Kasumi-1 (cell line): Measurements from ENCODE around the gene SAT1.

Source experiments
- DNase-seq, 2 experiments: peaks; one replicate each; lab custom pipeline; 2025; lab: John Stamatoyannopoulos, UW

SAT1 gene

GRCh38 chrX:23776363-23776762 lies 6.6 kb upstream of the SAT1 start:
- no peak for DNase-seq

DNA sequence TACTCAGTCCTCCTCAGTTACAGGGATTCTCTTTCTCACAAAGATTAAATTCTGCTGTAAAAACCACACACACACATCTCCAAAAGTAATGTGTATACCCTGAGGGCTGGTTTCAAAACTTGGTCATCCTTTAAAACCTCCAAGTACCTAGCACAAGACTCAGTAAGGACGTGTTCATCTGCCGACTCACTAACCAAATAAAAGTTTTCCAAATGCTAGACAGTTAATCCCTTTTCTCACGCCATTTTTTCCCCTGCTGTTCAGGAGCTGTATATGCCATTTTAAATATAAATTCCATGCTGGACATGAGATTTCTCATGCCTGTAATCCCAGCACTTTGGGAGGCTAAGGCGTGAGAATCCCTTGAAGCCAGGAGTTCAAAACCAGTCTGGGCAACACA lies 3.9 kb upstream of the SAT1 start:
- no peak for DNase-seq

DNA sequence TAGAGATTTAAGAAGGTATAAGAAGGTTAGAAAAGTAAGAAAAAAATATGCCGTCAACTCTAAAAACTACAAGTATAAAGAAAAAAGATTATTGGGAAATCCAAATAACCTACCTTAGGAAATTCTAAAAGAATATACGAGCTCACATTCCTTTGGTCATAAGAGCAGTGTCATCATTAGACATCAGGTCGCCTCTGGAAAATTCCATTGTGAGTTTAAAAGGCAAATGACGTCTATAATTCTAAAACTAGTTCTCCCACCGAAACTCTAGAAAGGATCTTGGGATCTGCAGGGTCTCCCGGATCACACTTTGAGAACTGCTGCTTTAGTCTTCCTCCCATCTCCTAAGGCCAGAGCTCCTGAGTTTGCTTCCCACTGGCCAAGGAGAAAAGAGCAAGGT lies 518 bp upstream of the SAT1 start:
- no peak for DNase-seq

DNA sequence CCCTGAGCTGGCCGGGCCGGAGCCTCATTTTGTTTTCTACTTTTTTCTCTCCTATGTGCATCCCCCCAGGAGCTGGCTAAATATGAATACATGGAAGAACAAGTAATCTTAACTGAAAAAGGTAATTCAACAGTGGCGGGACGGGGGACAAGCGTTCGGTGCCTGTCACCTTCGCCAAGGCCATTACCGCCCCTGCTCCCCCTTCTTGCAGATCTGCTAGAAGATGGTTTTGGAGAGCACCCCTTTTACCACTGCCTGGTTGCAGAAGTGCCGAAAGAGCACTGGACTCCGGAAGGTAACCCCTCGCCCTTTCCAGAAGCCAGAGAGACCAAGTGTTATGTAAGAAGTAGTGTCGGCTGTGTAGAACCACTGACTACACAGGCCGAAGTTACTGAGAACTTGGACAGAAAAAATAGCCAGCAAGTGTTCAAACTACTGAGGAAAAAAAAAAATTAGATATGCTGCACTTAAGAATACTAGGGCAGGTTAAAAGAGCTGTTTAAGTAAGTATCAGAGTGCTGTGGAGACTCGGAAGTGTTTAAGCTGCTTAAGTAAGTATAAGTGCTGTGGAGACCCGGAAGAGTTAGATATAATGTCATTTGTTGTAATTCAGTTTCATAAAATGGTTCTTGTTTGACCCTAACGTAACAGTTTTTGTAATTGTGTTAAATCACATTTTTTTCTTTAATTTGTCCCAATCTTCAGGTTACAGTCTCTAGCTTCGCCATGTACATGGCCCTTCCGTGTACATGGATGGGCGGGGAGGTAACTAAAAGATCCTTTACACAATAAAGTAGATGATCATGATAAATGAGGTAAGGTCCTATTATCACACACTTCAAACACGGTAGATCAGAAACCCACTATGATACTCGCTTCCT lies 856 bp downstream of the SAT1 start:
- DNase-seq = peak in 1 of 2 experiments; percentile 6

DNA sequence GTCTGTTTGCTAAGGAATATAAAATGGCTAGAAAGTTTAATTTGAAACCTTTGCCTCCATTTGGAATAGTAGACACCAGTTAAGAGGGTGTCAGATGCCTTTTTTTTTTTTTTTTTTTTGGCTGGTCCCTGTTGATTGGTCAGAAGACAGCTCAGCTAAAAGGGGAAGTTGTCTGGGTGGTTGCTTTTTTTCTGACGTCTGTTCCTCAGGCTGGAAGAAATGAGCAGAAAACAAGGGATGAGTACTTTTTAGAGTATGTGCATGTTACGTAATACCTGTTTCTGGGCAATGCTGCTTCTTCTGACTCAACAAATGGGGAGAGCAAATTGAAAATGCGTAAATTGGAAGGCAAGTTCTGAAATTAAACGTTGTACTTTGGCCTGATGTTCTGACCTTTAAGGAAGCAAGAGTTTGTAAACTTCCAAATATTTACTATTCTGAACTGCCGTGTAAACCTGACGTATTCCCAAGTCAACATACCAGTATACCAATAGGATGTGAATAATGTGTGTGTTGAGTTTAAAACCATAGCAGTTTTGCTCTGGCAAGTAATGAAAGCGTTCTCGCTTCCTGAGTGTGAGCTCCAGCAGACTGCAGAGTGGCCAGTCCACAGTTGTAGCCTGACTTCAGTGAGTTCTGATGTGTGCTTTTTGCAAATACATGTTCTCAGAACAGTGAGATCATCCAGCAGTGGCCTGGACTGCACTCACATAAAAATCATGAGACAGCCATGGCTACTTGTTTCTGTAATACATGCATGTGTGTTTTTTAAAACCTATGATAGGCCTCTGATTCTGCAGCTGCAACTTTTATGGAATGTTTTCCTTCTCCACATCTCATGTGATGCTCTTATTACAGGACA lies 1.7 kb downstream of the SAT1 start:
- DNase-seq = peak; percentile 63 to 72

DNA sequence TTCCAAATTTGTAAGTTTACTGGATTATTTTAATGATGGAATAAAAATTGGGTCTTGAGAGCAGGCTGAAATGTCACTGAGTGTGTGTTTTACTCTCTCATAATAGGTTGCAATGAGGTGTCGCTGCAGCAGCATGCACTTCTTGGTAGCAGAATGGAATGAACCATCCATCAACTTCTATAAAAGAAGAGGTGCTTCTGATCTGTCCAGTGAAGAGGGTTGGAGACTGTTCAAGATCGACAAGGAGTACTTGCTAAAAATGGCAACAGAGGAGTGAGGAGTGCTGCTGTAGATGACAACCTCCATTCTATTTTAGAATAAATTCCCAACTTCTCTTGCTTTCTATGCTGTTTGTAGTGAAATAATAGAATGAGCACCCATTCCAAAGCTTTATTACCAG lies 2.6 kb downstream of the SAT1 start:
- no peak for DNase-seq

GRCh38 chrX:23786268-23786815 lies 3.4 kb downstream of the SAT1 start:
- no peak for DNase-seq

GRCh38 chrX:23787745-23788118 lies 4.8 kb downstream of the SAT1 start:
- no peak for DNase-seq

DNA sequence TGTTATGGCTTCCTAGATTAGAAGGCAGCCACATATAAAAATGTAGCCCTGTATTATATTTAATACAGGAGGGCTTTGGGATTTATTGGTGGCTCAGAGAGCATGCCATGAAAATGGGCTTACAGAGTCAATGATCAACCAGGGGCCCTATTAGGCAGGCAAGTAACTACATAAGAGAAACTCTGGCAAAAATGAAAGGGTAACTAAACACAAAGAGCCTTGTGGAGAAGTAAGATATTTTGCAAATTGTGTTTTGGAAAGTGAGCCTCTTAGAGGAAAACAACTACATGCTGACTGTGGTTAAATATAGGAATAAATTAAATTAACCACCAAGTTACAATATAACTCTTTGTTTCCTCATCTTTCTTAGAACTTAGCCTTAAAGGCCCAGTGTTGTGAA lies 5.5 kb downstream of the SAT1 start:
- no peak for DNase-seq

DNA sequence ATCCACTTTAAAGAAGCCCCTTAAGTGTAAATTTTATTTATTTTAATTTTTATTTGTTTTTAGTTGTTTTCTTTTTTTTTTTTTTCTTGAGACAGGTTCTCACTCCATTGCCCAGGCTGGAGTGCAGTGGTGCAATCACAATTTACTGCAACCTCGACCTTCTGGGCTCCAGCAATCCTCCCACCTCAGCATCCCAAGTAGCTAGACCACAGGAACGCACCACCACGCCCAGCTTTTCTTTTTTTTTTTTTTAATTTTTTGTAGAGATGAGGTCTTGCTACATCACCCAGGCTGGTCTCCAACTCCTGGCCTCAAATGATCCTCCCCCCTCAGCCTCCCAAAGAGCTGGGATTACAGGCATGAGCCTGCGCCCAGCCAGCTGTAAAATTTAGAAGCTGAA lies 6.0 kb downstream of the SAT1 start:
- no peak for DNase-seq

GRCh38 chrX:23789386-23790154 lies 6.6 kb downstream of the SAT1 start:
- DNase-seq = no peak

- DNase-seq = no peak
Observed at GRCh38 chrX:23790155-23790497, 7.2 kb downstream of the SAT1 start.

- DNase-seq = no peak
Observed at GRCh38 chrX:23792861-23793553, 10.0 kb downstream of the SAT1 start.

DNA sequence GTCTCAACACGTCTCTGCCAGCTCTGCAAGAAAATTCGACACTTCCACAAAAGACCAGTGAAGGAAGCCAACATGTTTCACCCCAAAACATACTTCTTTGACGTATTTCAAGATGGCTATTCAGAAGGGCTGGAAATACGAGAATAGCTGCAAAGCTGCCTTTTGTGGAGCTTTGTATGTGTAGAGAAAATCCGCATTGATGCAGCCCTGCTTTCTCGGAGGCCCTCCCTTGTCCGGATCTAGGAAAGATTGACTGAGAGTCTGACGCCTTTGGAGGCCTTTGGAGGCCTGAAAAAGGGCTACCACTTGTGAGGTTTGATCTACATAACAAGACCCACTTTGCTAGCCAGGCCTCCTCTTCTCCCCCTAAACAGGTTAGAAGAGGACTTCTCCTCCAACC lies 12.2 kb downstream of the SAT1 start:
- no peak for DNase-seq

DNA sequence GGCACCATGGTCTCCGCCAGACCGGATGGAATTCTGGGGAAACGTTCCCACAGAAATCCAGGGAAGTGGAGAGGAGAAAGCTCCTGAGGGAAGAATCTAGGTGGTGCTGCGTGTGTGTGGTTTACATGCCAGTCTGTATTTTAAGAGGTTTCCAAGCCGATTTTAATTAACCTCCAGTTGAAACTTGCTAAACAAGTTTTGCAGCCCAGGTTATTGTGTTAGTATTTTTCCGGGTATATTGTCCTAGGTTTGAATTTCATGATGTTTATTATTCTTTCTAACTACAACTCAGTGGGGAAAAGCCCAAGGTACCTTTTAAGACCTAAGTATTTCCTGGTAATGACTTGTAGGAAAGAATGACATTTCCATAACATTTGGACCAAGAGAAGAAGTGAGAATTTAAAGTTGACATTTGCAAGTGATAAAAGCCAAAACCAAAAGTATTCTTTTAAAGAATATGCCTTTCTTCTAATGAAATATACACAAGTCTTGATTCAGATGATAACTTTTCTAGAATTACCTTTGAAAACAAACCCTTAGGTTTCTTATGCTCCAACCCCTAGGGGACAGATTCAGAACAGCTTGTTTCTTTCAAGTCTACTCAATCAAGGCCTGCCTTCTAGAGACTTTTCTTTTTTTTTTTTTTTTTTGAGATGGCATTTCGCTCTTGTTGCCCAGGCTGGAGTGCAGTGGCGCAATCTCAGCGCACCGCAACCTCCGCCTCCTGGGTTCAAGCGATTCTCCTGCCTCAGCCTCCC lies 14.6 kb downstream of the SAT1 start:
- no peak for DNase-seq

DNA sequence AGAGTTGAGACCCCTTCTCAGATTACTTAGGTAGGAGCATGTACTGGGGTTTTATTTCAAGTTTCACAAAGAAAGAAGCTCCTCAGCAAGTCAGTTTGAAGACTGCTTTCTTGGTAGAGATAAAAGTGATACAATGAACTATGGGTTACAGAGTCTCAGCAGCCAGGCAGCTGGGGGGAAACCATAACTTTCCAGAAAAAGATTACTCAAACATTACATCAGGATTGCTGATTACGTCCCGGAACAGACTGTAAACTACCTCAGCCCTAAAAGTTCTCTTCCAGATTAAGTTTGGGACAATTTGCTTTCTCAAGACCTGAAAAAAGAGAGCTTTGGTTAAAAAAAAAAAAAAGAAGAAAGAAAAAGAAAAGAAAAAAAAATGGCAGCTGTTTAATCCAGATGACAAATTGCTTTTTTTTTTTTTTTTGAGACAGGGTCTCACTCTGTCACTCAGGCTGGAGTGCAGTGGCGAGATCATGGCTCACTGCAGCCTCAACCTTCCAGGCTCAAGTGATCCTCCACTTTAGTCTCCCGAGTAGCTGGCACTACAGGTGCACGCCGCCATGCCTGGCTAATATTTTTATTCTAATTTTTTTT lies 16.6 kb downstream of the SAT1 start:
- no peak for DNase-seq

DNA sequence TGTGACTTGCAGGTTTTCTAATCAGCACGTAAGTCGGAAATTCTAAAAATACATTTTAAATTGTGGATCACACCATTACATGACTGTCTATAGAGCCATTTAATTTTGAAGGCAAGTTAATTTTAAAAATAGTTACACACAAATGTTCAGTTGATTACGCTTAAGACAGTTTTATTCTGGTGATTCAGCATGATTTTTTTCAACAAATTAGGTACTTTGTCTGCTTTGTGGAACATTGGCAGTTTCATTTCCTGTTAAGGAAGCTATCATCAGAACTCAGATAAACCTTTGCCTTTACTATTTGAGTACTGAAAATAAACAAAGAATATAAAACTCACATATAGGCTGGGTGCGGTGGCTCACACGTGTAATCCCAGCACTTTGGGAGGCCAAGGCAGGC lies 19.5 kb downstream of the SAT1 start:
- no peak for DNase-seq

DNA sequence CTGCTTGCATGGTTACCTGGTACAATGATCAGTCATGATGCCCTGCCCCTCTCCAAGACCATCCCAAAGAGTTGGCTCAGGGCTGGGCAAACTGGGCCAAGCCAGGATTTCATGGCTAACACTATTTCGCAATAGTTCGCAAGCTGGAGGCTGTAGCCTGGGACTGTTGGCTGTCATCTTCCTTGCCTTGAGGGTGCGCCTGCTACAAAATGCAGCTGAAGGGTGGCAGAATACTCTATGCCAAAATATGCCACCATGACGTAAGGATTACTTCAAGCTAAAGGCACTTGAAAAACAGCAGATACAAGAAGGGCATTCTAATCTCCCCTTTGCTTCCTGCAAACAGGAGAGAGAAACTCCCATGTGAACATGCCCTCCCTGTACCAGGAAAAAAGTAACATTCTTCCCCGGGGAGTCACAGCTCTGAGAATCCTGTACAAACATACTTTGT lies 21.0 kb downstream of the SAT1 start:
- DNase-seq = no peak

DNA sequence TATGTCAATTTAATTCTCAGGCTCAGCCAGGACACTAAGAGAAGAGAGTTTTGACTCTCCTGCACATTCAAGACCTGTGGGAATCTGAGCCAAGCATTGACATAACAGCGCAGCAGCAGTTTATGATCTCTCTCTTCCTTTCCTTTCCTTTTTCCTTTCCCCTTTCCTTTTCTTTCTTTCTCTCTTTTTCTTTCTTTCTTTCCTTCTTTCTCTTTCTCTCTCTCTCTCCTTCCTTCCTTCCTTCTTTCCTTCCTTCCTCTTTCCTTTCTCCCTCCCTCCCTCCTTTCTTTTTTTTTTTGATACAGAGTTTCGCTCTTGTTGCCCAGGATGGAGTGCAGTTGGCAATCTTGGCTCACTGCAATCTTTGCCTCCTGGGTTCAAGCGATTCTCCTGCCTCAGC lies 21.6 kb downstream of the SAT1 start:
- no peak for DNase-seq

- no peak for DNase-seq
Observed at GRCh38 chrX:23805389-23805788, 22.4 kb downstream of the SAT1 start.
